ENCODE results near the gene CAPN10.
"Not testable (repeated sequence)": the region's sequence is repeated elsewhere in the genome, so short reads cannot be mapped to it uniquely, and the experiment has no call there.

Gene CAPN10

GRCh38 chr2:240613781-240614180 lies 27.2 kb downstream of the CAPN10 start:
- TF ChIP-seq CTCF (IDR thresholded peaks at IDR 0.05; ENCODE audit: low read depth, low read length) = no peak
- H3K4me3 ChIP-seq (ENCODE audit: low read depth, low read length) = no peak overlapping the region

GRCh38 chr2:240614391-240614790 lies 27.9 kb downstream of the CAPN10 start:
- H3K4me3 ChIP-seq (ENCODE audit: low read depth, low read length) = no peak overlapping the region
- no peak for TF ChIP-seq CTCF (IDR thresholded peaks at IDR 0.05; ENCODE audit: low read depth, low read length)

GRCh38 chr2:240615396-240615795 lies 28.9 kb downstream of the CAPN10 start:
- no peak for TF ChIP-seq CTCF (IDR thresholded peaks at IDR 0.05; ENCODE audit: low read depth, low read length)
- H3K4me3 ChIP-seq (ENCODE audit: low read depth, low read length) = no peak overlapping the region

- no peak for TF ChIP-seq CTCF (IDR thresholded peaks at IDR 0.05; ENCODE audit: low read depth, low read length)
- H3K4me3 ChIP-seq (ENCODE audit: low read depth, low read length) = no peak overlapping the region
Observed at GRCh38 chr2:240615820-240616547, 29.4 kb downstream of the CAPN10 start.

GRCh38 chr2:240616860-240617666 lies 30.5 kb downstream of the CAPN10 start:
- not testable (repeated sequence) for H3K4me3 ChIP-seq (ENCODE audit: low read depth, low read length)

- no peak for TF ChIP-seq CTCF (IDR thresholded peaks at IDR 0.05; ENCODE audit: low read depth, low read length)
- no peak overlapping the region for H3K4me3 ChIP-seq (ENCODE audit: low read depth, low read length)
Observed at GRCh38 chr2:240618776-240619175, 32.2 kb downstream of the CAPN10 start.

GRCh38 chr2:240619506-240620148 lies 33.1 kb downstream of the CAPN10 start:
- H3K4me3 ChIP-seq (ENCODE audit: low read depth, low read length) = no peak overlapping the region
- TF ChIP-seq CTCF (IDR thresholded peaks at IDR 0.05; ENCODE audit: low read depth, low read length) = no peak

All from WI38 (cell line).